ENCODE results near the gene USP32. TPM values are rescaled to one million over a fixed set of nuclear protein-coding genes. Genes with fewer than 3 reads are reported as not detected.

The USP32 gene
- total and polyA plus RNA-seq, 7 experiments from 2014 or later = 6.6 to 58.1 (median 35.2) TPM

DNA sequence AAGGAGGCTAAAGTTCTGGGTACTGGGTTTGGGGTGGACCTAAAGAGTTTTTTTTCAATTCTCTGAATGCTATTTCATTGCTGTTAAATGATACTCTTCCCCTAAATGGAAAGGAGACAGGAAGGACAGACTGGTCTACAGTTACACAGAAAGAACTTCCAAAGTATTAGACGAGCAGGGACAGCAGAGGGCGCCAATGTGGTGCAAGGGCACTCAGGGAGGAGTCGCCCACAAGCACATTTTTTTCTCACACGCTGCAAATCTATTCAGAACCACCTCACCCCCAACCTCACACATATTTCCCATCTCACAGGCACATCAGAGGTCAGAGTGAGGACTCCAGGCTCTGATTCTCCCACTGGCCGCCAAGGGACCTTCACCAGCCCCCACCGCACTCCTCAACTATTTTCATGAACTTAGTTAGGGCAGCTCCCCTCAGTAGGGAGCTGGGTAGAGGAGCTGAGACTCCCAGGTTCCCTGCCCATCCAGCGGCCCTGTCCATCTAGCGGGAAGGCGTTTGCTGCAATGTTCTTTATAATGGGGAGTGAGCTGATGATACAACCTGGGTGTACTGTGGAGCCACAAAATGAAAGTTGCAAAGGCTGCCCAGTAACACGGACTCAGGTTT is 248.9 kb downstream of the USP32 start:
- Mint-ChIP-seq H3K27me3 (peaks cover 75 to 96% (median 80%) of the 10 kb centered on the region in 5 donors), H3K9me3 (peaks cover 0 to 6% (median 0%) of the 10 kb centered on the region in 11 donors), H3K36me3 (no peaks in the 10 kb centered on the region), H3K4me1 (peaks cover 0 to 33% (median 23%) of the 10 kb centered on the region in 7 donors), H3K4me3 (peak overlapping the region in 4 of 10 donors; percentile 25 to 49 (median 34)), H3K27ac (no peak overlapping the region)
- no peak overlapping the region for H3K4me3 ChIP-seq (ENCODE audit: low read length)
- H3K9me3 ChIP-seq (ENCODE audit: control insufficient read depth in 2 of 3, low read length in 3 of 3) = no peaks in the 10 kb centered on the region
- H3K27me3 ChIP-seq (ENCODE audit: control insufficient read depth in 2 of 2, insufficient read depth in 2 of 2, low read length in 2 of 2) = peaks cover 8 to 23% of the 10 kb centered on the region in 2 donors
- POLR2A ChIA-PET = no interaction called here
- intact Hi-C loops (cut with micrococcal nuclease) = loop anchor here (1.0 to 2.0 kb wide), 2 partner anchors 28 to 293 kb away; no protein-coding TSS in a partner anchor
- peaks cover 0 to 5% of the 10 kb centered on the region in 2 donors for H3K4me1 ChIP-seq (ENCODE audit: control insufficient read depth in 2 of 2, insufficient read depth in 2 of 2, low read length in 2 of 2)
- DNase-seq (peak; percentile 31 to 74 (median 62)), ATAC-seq (peak; percentile 81)
- H3K36me3 ChIP-seq (ENCODE audit: control insufficient read depth in 2 of 3, insufficient read depth in 3 of 3, low read length in 3 of 3) = no peaks in the 10 kb centered on the region
- no peak overlapping the region for H3K27ac ChIP-seq (ENCODE audit: low read depth, low read length)
- CTCF ChIA-PET = no interaction called here

DNA sequence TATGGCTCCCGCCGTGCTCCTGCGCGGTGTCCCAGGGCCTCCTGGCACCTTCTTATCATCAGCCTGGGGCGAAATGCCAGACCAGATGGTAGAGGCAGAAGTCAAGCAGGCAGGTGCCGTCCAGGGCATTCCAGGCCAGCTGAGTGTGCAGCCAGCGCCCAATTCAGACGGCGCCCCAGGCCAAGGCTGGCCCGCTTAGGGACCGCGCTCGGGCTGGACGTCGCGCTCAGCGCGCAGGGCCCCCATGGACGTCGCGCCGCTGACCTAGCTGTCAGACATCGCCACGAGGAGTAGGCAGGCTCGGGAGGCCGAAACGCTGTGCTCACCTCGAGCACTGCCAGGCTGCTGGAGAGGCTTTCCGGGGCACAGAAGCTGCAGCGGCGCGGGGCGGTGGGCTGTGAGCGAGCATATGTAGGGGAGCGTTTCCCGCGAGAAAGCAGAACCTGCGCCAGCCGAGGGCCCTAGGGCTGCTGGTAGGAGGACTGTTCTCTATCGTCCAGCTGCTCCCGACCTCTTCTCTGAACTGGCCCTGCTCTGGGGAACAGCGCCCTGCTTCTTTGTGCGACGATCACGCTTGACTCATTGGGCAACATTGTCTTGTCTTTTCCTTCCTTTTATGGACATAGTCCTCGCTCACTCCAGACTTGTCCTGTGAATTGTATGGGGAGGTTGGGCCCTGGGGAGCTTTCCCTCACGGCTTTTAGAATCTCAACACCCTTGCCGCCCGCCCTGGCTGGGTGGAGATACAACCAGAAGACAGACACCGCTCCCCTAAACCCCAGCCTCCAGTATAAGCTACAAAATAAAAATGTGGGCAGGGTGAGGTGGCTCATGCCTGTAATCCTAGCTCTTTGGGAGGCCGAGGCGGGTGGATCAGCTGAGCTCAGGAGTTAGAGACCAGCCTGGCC is 250.6 kb downstream of the USP32 start:
- POLR2A ChIA-PET = no interaction called here
- intact Hi-C loops (cut with micrococcal nuclease) = loop anchor here in 1 of 2 donors (2.0 kb wide), 1 partner anchor 29 kb away; no protein-coding TSS in a partner anchor

DNA sequence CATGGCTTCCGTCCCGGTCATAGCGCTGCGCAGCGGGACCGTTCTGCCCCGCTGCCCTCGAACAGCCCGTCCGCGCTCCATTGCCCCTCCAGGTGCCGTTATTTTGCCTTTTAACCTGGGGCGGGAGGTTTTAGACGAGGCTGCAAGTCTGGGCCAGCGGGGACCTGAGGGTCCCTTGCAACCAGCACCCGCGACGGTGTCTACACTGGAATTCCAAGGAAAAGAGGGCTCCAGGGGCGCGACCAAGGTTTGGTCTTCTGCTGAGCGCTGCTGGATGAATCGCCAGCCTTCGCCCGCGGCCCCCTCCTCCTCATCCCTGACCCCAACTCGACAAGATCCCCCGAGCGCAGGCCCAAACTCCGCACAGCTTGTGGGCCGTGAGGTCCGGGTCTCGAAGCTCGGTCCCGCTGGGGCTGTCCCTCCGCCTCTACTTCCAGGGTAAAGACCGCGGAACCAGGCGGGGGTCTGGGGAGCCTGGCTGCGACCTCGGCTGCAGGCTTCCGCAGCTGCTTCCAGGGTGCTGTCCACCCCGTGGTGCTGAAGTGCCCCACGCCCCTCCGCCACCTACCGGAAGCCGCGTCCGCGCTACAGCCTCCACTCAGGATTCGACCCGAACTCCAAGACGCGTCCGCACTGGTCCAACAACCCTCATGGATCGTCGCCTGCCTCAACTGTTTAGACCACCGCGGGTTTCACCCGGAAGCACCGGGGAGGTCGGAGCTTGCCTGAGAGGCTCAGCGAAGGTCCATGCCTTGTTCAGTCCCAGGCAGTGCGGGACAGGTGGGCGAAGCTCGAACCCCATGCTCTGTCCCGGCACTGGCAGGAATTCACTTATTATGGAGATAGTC is 252.3 kb downstream of the USP32 start:
- Histone ChIP-seq H3K4me3 (ENCODE audit: low read length) (no peak overlapping the region), H3K27me3 (ENCODE audit: control insufficient read depth in 2 of 2, insufficient read depth in 2 of 2, low read length in 2 of 2) (peaks cover 8 to 23% of the 10 kb centered on the region in 2 donors), H3K36me3 (ENCODE audit: control insufficient read depth in 2 of 3, insufficient read depth in 3 of 3, low read length in 3 of 3) (no peaks in the 10 kb centered on the region), H3K9me3 (ENCODE audit: control insufficient read depth in 2 of 3, low read length in 3 of 3) (no peaks in the 10 kb centered on the region), H3K4me1 (ENCODE audit: control insufficient read depth in 2 of 2, insufficient read depth in 2 of 2, low read length in 2 of 2) (peaks cover under 1 to 8% of the 10 kb centered on the region in 2 donors), H3K27ac (ENCODE audit: low read depth, low read length) (no peak overlapping the region)
- Mint-ChIP-seq H3K36me3 (peaks cover 0 to 4% (median 0%) of the 10 kb centered on the region in 5 donors), H3K9me3 (peaks cover 0 to 4% (median 0%) of the 10 kb centered on the region in 11 donors), H3K27me3 (peaks cover 52 to 85% (median 63%) of the 10 kb centered on the region in 5 donors), H3K27ac (peak overlapping the region in 1 of 9 donors; percentile 9), H3K4me1 (peaks cover 8 to 50% (median 37%) of the 10 kb centered on the region in 7 donors), H3K4me3 (peak overlapping the region in 6 of 10 donors; percentile 16 to 63 (median 42))
- intact Hi-C loops (cut with micrococcal nuclease) = loop anchor here in 1 of 2 donors (10.0 kb wide), 2 partner anchors 385 to 465 kb away; partner anchors contain the start of genes APPBP2 and PPM1D
- DNase-seq = peak; percentile 49 to 82 (median 72)
- CTCF ChIA-PET = interaction anchor here (1.7 kb wide), 1 partner anchor 296 kb away, joined by 4 read pairs; no protein-coding TSS in a partner anchor
- ATAC-seq = peak; percentile 75
- POLR2A ChIA-PET = no interaction called here

More for the DNA sequence above, 250.6 kb downstream of the USP32 start:
- Histone ChIP-seq H3K36me3 (ENCODE audit: control insufficient read depth in 2 of 3, insufficient read depth in 3 of 3, low read length in 3 of 3) (no peaks in the 10 kb centered on the region), H3K9me3 (ENCODE audit: control insufficient read depth in 2 of 3, low read length in 3 of 3) (no peaks in the 10 kb centered on the region), H3K4me1 (ENCODE audit: control insufficient read depth in 2 of 2, insufficient read depth in 2 of 2, low read length in 2 of 2) (peaks cover 0 to 5% of the 10 kb centered on the region in 2 donors), H3K4me3 (ENCODE audit: low read length) (no peak overlapping the region), H3K27ac (ENCODE audit: low read depth, low read length) (no peak overlapping the region), H3K27me3 (ENCODE audit: control insufficient read depth in 2 of 2, insufficient read depth in 2 of 2, low read length in 2 of 2) (peaks cover 8 to 23% of the 10 kb centered on the region in 2 donors)
- Mint-ChIP-seq H3K4me3 (peak overlapping the region in 1 of 10 donors; percentile 21), H3K4me1 (peaks cover 0 to 33% (median 23%) of the 10 kb centered on the region in 7 donors), H3K27me3 (peaks cover 67 to 93% (median 72%) of the 10 kb centered on the region in 5 donors), H3K27ac (no peak overlapping the region), H3K9me3 (peaks cover 0 to 5% (median 0%) of the 10 kb centered on the region in 11 donors), H3K36me3 (peaks cover 0 to 4% (median 0%) of the 10 kb centered on the region in 5 donors)
- ATAC-seq (no peak), DNase-seq (no peak)
- CTCF ChIA-PET = interaction anchor here (0.6 to 1.7 kb wide), 8 partner anchors 8 to 1206 kb away, joined by 3 to 4 read pairs (median 3); partner anchors contain the start of gene CA4

DNA sequence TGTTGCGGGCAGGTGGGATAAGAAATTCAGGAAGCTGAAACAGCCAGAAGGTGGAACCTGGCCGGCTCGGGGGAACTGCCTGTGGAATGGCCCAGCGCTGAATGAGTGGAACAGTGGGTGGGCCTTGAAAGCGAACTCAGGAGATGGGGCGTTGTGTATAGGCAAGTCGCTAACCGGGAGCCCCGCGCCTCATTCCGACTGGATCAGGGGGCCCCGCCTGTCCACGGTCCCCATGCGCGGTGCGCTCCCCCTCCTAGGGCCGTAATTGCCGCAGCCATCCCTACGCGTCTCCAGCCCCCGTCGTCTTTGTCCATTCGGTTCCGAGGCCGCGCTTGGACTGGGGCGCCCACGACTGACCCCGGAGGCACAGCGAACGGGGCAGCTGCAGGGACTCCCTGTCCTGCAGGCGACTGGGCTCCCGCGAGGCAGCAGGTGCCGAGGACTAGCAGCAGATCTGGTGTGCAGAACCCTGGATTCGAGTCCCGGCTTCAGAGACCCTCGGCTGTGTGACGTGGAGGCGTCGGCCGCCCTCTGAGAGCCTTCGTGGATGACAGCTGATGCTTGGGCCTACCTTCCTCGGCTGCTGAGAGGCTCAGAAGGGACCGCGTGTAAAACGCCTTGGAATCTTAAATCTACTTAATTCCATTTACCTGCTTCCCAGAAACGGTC is 253.0 kb downstream of the USP32 start:
- ATAC-seq (no peak), DNase-seq (no peak)
- CTCF ChIA-PET = no interaction called here
- no peak overlapping the region for H3K4me3 ChIP-seq (ENCODE audit: low read length)
- peaks cover 0 to 2% (median 0%) of the 10 kb centered on the region in 11 donors for H3K9me3 Mint-ChIP-seq
- H3K4me3 Mint-ChIP-seq = peak overlapping the region in 1 of 10 donors; percentile 34
- H3K4me1 ChIP-seq (ENCODE audit: control insufficient read depth in 2 of 2, insufficient read depth in 2 of 2, low read length in 2 of 2) = peaks cover 3 to 12% of the 10 kb centered on the region in 2 donors
- H3K4me1 Mint-ChIP-seq = peaks cover 16 to 52% (median 43%) of the 10 kb centered on the region in 7 donors
- H3K27me3 Mint-ChIP-seq = peaks cover 44 to 77% (median 55%) of the 10 kb centered on the region in 5 donors
- H3K27me3 ChIP-seq (ENCODE audit: control insufficient read depth in 2 of 2, insufficient read depth in 2 of 2, low read length in 2 of 2) = peaks cover 8 to 23% of the 10 kb centered on the region in 2 donors
- H3K27ac ChIP-seq (ENCODE audit: low read depth, low read length) = no peak overlapping the region
- intact Hi-C loops (cut with micrococcal nuclease) = loop anchor here in 1 of 2 donors (10.0 kb wide), 2 partner anchors 386 to 466 kb away; partner anchors contain the start of genes APPBP2 and PPM1D
- no peak overlapping the region for H3K27ac Mint-ChIP-seq
- no peaks in the 10 kb centered on the region for H3K9me3 ChIP-seq (ENCODE audit: control insufficient read depth in 2 of 3, low read length in 3 of 3)
- POLR2A ChIA-PET = no interaction called here
- peaks cover 0 to 4% (median 0%) of the 10 kb centered on the region in 5 donors for H3K36me3 Mint-ChIP-seq
- H3K36me3 ChIP-seq (ENCODE audit: control insufficient read depth in 2 of 3, insufficient read depth in 3 of 3, low read length in 3 of 3) = no peaks in the 10 kb centered on the region

DNA sequence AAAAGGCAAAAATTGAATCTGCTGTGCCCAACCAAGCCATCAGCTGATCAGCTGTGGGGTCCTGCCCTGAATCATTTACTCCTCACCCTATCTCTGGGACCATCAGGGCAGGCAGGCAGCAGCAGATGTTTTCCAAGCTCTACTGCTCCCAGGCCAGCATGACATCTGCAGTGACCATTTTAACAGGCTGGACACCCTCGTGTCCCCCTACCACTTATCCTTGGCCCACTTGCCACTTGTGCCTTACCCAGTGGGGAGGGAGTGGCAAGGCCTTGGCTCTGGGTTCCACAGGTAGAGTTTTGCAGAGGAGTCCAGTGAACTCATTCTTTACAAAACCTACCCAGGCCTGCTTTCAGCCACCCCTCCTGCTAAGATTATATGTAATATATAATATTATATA is 254.2 kb downstream of the USP32 start:
- H3K9me3 Mint-ChIP-seq = peaks cover 0 to 2% (median 0%) of the 10 kb centered on the region in 11 donors
- Histone ChIP-seq H3K27ac (ENCODE audit: low read depth, low read length) (no peak overlapping the region), H3K9me3 (ENCODE audit: control insufficient read depth in 2 of 3, low read length in 3 of 3) (no peaks in the 10 kb centered on the region), H3K4me1 (ENCODE audit: control insufficient read depth in 2 of 2, insufficient read depth in 2 of 2, low read length in 2 of 2) (peaks cover 3 to 12% of the 10 kb centered on the region in 2 donors), H3K27me3 (ENCODE audit: control insufficient read depth in 2 of 2, insufficient read depth in 2 of 2, low read length in 2 of 2) (peaks cover 3 to 23% of the 10 kb centered on the region in 2 donors), H3K4me3 (ENCODE audit: low read length) (no peak overlapping the region), H3K36me3 (ENCODE audit: control insufficient read depth in 2 of 3, insufficient read depth in 3 of 3, low read length in 3 of 3) (no peaks in the 10 kb centered on the region)
- H3K4me3 Mint-ChIP-seq = no peak overlapping the region
- ChIA-PET POLR2A (no interaction called here), CTCF (interaction anchor here (1.9 kb wide), 1 partner anchor 11 kb away, joined by 4 read pairs; no protein-coding TSS in a partner anchor)
- no peak overlapping the region for H3K27ac Mint-ChIP-seq
- ATAC-seq (no peak), DNase-seq (no peak)
- peaks cover 34 to 66% (median 52%) of the 10 kb centered on the region in 5 donors for H3K27me3 Mint-ChIP-seq
- intact Hi-C loops (cut with micrococcal nuclease) = loop anchor here in 1 of 2 donors (10.0 kb wide), 2 partner anchors 387 to 467 kb away; partner anchors contain the start of genes APPBP2 and PPM1D
- peaks cover 18 to 48% (median 38%) of the 10 kb centered on the region in 7 donors for H3K4me1 Mint-ChIP-seq
- H3K36me3 Mint-ChIP-seq = peaks cover 0 to 4% (median under 1%) of the 10 kb centered on the region in 5 donors
